Smooth muscle cell (in vitro differentiated cells): Measurements from ENCODE around the gene CRYBG1. TPM values are rescaled to one million over a fixed set of nuclear protein-coding genes. Genes with fewer than 3 reads are reported as not detected.

Experiments
- DNase-seq: peaks from one replicate; lab custom pipeline; 2025; ENCODE audit not compliant: unreplicated experiment; lab: John Stamatoyannopoulos, UW
- H2AFZ ChIP-seq: fragments of 200-600 bp; sonication (generic); 2 replicates; pipeline ENCODE4 v1.6.0; 2016; ENCODE audit warnings: antibody characterized with exemption, low read depth, mild to moderate bottlenecking
- H3F3A ChIP-seq: fragments of 200-600 bp; sonication (generic); 2 replicates; pipeline ENCODE4 v1.6.0; 2017; ENCODE audit warnings: antibody characterized with exemption, low read depth
- H3K27ac ChIP-seq: fragments of 200-600 bp; sonication (generic); 2 replicates; pipeline ENCODE4 v1.5.1; 2016; ENCODE audit warnings: low read depth, mild to moderate bottlenecking
- H3K27me3 ChIP-seq: fragments of 200-600 bp; sonication (generic); 2 replicates; pipeline ENCODE4 v1.6.1; 2016; ENCODE audit warnings: low read depth, mild to moderate bottlenecking
- H3K36me3 ChIP-seq: fragments of 200-600 bp; sonication (generic); 2 replicates; pipeline ENCODE4 v1.5.1; 2016; ENCODE audit warnings: low read depth
- H3K4me1 ChIP-seq: fragments of 200-600 bp; sonication (generic); 2 replicates; pipeline ENCODE4 v1.5.1; 2016; ENCODE audit warnings: low read depth
- H3K4me2 ChIP-seq: fragments of 200-600 bp; sonication (generic); 2 replicates; pipeline ENCODE4 v1.6.0; 2016; ENCODE audit warnings: mild to moderate bottlenecking
- H3K4me3 ChIP-seq: fragments of 200-600 bp; sonication (generic); 2 replicates; pipeline ENCODE4 v1.5.1; 2016; ENCODE audit warnings: mild to moderate bottlenecking
- H3K79me2 ChIP-seq: fragments of 200-600 bp; sonication (generic); 2 replicates; pipeline ENCODE4 v1.6.0; 2016; ENCODE audit warnings: low read depth, mild to moderate bottlenecking
- H3K9ac ChIP-seq: fragments of 200-600 bp; sonication (generic); 2 replicates; pipeline ENCODE4 v1.6.0; 2016; ENCODE audit warnings: low read depth
- H3K9me3 ChIP-seq: fragments of 200-600 bp; sonication (generic); replicated peaks from 2 replicates; pipeline ENCODE4 v1.5.1; 2016; ENCODE audit warnings: low read depth
- H4K20me1 ChIP-seq: fragments of 200-600 bp; sonication (generic); 2 replicates; pipeline ENCODE4 v1.6.0; 2016; ENCODE audit warnings: low read depth
- CTCF ChIP-seq: fragments of 200-600 bp; sonication (generic); IDR thresholded peaks from 2 replicates; pipeline ENCODE4 v1.5.1; 2017; ENCODE audit warnings: borderline replicate concordance, mild to moderate bottlenecking, antibody characterized with exemption; ENCODE audit not compliant: insufficient read depth, poor library complexity, severe bottlenecking
- WGBS: methylation state at CpG from one replicate; pipeline ENCODE4 v1.1.7; 2016; ENCODE audit warnings: low lambda C conversion rate; 5-methylcytosine and 5-hydroxymethylcytosine counted together
- polyA plus RNA-seq: library from polyadenylated mRNA; unstranded; fragments of >200 nt; fragmentation: Nextera tagmentation; extraction: Ambion mirVana; gene quantifications from 2 replicates; pipeline ENCODE4 v1.2.1, GENCODE V29; 2016
- total RNA-seq: library from RNA; depleted of rRNA; stranded (reverse); fragments of >200 nt; gene quantifications from 2 replicates; pipeline ENCODE4 v1.2.3, GENCODE V29; 2014

Gene CRYBG1
- total and polyA plus RNA-seq, 2 experiments from 2014 or later, result 0.98 to 11.9 TPM

GRCh38 chr6:106450653-106451052 lies 90.1 kb downstream of the CRYBG1 start:
- Histone ChIP-seq H3K4me3 (no peak overlapping the region), H3K27ac (no peak overlapping the region), H3K9ac (no peak overlapping the region), H3K27me3 (no peaks in the 10 kb centered on the region), H3F3A (no peaks in the 10 kb centered on the region), H3K79me2 (no peaks in the 10 kb centered on the region), H4K20me1 (no peaks in the 10 kb centered on the region), H3K36me3 (no peaks in the 10 kb centered on the region), H2AFZ (no peak overlapping the region), H3K9me3 (no peaks in the 10 kb centered on the region), H3K4me1 (no peaks in the 10 kb centered on the region), H3K4me2 (no peak overlapping the region)
- WGBS, result 53% methylated on average over 2 of the region's 2 CpGs
- no peak for DNase-seq
- TF ChIP-seq CTCF, result no peak

GRCh38 chr6:106451439-106451838 lies 90.9 kb downstream of the CRYBG1 start:
- Histone ChIP-seq H3K4me3 (no peak overlapping the region), H3K27me3 (peaks cover 1% of the 10 kb centered on the region), H3K27ac (no peak overlapping the region), H3K36me3 (no peaks in the 10 kb centered on the region), H3K4me2 (no peak overlapping the region), H3F3A (no peaks in the 10 kb centered on the region), H3K79me2 (no peaks in the 10 kb centered on the region), H4K20me1 (no peaks in the 10 kb centered on the region), H3K4me1 (no peaks in the 10 kb centered on the region), H3K9me3 (no peaks in the 10 kb centered on the region), H2AFZ (no peak overlapping the region), H3K9ac (no peak overlapping the region)
- no peak for DNase-seq
- no peak for TF ChIP-seq CTCF
- WGBS, result 57% methylated on average over 7 of the region's 7 CpGs

- DNase-seq, result no peak
- Histone ChIP-seq H3K27ac (no peak overlapping the region), H2AFZ (no peak overlapping the region), H3K4me1 (no peaks in the 10 kb centered on the region), H3K36me3 (no peaks in the 10 kb centered on the region), H3K79me2 (no peaks in the 10 kb centered on the region), H3F3A (no peaks in the 10 kb centered on the region), H3K9me3 (no peaks in the 10 kb centered on the region), H4K20me1 (no peaks in the 10 kb centered on the region), H3K9ac (no peak overlapping the region), H3K27me3 (peaks cover 5% of the 10 kb centered on the region), H3K4me2 (no peak overlapping the region), H3K4me3 (no peak overlapping the region)
- WGBS, result 50% methylated on average over 1 of the region's 1 CpG
- no peak for TF ChIP-seq CTCF
Measured at GRCh38 chr6:106452628-106453027, 92.1 kb downstream of the CRYBG1 start.

- DNase-seq, result no peak
- Histone ChIP-seq H3K4me2 (no peak overlapping the region), H2AFZ (no peak overlapping the region), H4K20me1 (no peaks in the 10 kb centered on the region), H3K27ac (no peak overlapping the region), H3K79me2 (no peaks in the 10 kb centered on the region), H3K4me1 (no peaks in the 10 kb centered on the region), H3F3A (no peaks in the 10 kb centered on the region), H3K27me3 (peaks cover 5% of the 10 kb centered on the region), H3K9ac (no peak overlapping the region), H3K9me3 (no peaks in the 10 kb centered on the region), H3K4me3 (no peak overlapping the region), H3K36me3 (no peaks in the 10 kb centered on the region)
- 56% methylated on average over 5 of the region's 6 CpGs for WGBS
- no peak for TF ChIP-seq CTCF
Measured at GRCh38 chr6:106453756-106454367, 93.3 kb downstream of the CRYBG1 start.
